HG03442 (cell line): Measurements from ENCODE around the gene PHEX.

Source experiments
- ATAC-seq: cut with Tn5 transposase; IDR thresholded peaks from one replicate; pipeline ENCODE4 v1.9.1; 2021; ENCODE audit warnings: mild to moderate bottlenecking, moderate library complexity; ENCODE audit not compliant: unreplicated experiment

The PHEX gene

DNA sequence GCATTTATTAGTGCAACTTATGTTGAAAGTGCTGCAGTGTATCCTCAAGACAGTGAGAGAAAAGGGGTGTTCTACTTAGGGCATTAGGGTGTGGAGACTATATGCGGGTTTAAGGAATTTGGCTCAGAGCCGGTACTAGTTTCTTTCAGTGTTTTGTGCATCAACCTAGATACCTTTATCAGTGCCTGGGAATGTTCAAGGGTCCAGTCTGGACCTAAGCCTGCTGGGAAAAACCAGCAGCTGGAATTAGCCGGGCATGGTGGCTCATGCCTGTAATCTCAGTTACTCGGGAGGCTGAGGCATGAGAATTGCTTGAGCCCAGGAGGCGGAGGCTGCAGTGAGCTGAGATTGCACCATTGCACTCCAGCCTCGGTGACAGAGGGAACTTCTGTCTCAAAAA lies 7.4 kb downstream of the PHEX start:
- no peak for ATAC-seq

DNA sequence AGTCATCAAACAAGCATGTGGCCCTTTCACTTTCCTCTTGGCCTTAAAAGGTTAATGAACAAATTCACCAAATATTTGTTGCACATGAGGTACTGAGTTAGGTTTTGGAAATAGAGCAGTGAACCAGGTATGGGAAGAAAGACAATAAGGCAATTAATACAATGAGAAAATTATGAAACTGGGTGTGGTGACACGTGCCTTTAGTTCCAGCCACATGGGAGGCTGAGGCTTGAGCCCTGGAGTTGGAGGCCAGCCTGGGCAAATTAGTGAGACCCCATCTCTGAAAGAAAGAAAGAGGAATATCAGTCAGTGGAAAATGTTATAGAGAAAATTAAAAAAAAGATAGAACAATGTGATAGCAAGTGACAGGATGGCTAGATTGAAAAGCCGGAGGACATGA lies 8.1 kb downstream of the PHEX start:
- no peak for ATAC-seq

DNA sequence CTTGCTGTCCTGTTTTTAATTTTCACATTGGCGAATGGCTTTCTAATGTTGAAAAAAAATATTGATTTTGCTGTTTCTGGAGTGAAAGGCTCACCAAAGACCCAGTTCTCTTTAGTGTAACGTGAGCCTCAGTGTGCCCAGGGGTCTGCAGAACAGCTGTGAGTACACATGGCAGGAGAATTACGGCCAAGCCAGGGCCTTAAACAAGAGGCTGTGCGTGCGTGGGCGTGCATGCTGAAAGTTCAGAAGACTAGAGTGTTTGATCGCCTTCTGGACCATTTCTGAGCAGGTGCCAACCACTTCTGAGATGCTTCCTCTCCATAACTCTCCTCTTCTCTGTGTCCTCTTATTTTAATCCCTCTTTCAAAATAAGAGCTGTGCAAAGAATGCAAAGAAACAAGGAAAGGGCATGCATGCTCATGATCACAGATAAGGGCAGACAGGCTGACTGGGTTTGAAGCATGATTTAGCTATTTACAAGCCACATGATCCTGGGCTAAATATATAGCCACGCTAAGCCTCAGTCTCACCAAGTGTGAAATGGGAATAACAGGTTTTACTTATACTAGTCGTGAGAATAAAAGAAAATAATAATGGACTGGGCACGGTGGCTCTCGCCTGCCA lies 9.9 kb downstream of the PHEX start:
- ATAC-seq: no peak

DNA sequence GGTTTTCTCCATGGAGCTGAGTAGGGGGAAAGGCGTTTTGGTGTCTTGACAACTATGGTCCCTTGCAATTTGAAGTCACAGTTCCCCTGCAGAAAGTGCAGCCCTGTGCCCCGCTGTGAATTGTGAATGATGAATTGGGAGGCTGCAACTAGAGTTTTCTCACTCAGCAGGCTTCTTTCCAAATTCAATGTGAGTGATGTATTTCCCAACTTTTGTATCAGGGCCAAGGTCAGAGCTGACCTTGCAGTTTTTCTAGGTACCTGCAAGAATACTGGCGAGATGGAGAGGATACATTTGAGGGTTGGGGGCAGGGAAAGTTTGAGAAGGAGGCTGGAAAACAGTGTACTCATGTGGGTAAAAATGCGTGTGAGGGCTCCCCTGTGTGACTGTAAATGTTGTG lies 11.7 kb downstream of the PHEX start:
- no peak for ATAC-seq

DNA sequence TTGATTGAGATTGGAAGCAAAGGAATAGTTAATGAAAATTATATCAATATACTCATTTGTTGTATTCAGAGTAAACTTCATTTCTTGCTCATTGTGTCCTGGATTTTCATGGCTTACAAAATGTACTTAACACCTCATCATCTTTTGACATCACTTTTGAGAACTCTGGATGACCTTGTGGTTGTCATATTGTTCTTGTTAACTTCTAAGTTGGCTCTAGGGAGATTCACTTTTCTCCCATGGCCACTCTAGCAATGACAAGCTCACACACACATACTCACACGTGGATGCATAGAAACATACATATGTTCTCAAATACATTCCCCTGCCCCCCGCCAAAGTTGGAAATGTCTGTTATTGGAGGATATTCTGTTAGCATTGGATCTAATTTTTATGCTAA lies 15.3 kb downstream of the PHEX start:
- ATAC-seq: no peak

DNA sequence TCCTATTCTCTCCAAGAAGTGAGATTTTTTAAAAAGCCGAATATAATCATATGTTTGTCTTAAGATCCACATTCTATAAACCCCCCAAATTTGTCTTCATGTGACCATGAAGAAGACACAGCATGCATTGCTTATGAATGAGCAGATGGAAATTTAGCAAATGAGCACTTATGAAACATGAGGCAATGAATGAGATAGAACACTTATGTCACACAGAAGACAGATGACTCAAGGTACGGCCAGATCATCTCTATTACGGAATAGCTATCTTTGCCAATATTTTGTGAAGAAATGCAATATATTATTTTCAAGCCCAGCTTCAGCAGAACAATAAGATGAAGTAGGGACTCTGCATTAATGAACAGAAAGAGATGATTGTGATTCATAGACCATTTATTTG lies 21.4 kb downstream of the PHEX start:
- ATAC-seq: no peak

DNA sequence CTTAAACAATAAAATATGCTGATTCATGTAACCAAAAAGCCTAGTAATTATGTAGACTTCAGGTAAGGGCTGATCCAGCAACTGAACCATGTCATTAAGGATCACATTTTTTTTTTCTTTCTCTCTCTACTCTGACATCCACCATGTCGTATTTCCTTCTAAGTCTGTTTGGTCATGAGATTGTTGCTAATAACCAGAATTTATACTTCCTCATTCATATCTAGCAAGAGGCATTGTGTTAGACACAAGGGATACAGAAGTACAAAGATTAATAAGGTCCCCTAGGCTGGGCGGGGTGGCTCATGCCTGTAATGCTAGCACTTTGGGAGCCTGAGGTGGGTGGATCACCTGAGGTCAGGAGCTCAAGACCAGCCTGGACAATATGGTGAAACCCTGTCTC lies 24.1 kb downstream of the PHEX start:
- ATAC-seq: peak; percentile 38

DNA sequence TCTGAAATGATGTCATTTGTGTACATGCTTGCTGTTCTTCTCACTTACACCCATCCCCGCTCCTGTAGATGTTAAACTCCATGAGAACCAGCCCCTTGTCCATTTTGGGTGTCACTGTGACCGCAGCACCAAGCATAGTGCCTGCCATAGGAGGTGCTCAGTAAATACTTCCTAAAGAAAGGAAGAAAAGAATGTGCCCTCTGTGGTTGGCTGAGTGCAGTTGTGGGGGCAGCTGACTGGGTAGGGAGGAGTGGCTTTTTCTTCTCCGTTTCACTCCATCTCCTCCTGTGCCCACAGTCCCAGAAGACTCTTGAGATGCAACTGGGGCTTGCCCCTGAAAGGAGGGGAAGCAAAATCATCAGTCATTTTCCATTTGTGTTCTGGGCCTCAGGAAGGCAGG lies 25.5 kb downstream of the PHEX start:
- ATAC-seq: no peak

DNA sequence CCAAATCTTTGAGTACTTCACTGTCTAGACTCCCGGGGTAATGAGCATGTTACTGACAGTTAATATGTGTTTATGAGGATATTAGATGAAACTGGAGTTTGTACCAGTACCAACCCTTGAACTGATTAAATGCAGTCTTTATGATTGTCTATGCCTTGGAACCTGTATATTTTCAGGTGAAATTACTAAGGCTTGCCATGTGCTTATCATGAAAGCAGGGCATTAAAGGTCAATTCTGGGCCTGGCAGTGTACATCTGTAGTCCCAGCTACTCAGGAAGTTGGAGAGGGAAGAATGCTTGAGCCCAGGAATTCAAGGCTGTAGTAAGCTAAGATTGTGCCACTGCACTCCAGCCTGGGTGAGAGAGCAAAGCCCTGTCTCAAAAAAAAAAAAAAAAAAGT lies 27.6 kb downstream of the PHEX start:
- ATAC-seq: no peak

DNA sequence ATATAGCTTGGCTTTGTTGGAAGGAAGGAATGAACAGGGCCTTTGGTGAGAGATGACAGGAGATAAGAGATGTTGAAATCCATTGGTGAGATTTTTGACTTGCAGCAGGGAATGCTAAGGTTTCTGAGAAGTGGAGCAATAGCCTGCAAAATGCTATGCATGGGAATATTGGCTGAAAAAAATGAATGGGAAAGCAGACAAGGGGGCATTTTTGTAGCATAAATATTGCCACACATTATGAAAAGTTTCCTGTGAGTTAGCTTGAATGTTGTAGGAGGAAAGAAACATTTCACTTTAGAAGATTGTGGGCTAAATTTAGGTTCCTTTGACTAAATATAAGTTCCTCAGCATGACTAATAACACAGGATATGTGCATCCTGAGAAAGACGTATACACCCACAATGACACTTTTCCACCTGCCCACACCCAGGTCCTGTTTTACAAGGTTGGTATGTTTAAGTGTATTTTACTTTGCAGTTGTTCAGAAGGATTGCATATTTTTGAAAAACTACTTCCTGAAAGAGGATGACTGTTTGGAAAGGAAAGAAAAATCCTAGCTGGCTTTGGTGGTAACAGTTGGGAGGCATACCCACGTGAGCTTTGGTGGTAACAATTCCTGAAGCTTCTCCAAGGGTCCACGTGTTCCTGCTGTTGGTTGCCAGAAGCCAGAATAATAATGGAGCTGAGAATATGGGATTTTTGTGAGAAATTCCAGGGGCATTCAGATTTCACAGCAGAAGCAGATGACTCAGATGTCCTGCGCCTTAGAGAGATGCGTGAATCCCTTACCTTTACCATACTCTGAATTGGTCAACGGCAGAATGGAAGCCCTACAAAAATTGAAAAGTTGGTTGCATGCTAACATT lies 28.5 kb downstream of the PHEX start:
- peak; percentile 60 for ATAC-seq

DNA sequence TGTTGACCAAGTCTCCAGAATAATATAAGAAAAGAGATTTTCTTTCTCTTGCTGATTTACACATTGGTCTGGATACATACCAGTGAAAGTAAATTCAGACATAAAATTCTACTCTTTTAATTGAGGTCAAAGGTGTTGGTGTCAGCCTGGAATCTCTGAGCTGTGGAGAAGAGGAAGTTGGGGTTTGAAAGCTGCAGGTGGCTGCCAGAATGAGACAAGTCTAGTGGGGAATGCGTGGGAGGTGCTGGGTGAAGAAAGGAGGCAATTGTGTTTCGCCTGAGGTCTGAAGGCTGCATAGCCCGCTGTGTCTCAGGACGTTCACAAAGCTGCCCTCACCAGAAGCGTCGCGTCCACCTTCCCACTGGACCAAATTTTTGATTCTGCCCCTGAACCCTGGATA lies 31.2 kb downstream of the PHEX start:
- ATAC-seq: peak; percentile 87

DNA sequence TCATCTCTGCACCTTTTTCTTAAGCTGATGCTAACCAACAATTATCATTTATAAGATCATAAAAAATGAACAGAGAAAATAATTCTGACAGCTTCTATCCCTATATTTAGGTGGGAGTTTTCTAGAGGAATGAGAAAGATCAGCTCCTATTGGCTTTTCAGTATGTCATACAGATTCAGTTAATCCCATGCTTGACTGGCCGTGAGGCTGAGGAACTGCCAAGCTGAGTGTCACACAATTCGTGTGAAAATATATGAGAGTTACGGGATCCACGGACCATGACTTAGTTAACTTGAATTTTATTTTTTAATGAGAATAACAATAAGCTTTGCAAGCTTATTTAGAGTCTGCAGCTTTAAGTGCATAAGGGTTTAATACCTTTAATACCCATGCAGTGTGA lies 37.5 kb downstream of the PHEX start:
- no peak for ATAC-seq

DNA sequence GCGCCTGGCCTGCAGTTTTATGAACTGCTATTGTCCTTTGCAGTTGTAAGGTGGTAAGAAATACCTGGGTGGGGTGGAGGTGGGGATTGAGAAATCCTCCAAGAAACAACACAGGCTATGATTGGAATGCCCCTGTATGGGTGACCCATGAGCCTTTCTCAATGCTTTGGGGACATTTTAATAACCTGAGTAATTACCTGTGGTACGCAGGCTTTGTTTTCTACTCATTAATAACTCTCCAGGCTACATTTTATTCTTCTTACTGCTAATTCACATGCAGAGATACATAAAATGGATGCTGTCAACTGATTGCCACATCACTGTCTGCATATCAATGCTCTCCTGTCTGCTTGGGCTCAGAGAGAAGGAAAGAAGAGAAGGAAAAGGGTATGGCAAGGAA lies 41.8 kb downstream of the PHEX start:
- ATAC-seq: no peak

DNA sequence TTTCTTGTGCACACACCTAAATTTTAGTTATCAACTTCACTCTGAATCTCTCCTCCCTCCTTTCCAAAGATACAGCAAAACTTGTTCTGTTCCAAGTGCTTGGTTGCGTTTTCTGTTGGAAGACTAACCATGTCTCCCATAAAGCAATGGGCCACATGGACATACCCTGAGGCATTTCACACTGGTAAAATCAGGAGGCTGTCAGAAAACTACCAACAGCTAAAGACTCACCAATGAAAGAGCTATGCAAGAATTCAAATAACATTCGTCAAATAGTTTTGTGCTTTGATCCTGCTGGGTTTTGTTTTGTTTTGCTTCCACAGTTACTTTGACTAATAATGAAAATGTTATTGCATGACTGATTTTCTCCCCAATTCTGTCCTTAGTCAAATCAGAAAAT lies 46.0 kb downstream of the PHEX start:
- ATAC-seq: no peak

DNA sequence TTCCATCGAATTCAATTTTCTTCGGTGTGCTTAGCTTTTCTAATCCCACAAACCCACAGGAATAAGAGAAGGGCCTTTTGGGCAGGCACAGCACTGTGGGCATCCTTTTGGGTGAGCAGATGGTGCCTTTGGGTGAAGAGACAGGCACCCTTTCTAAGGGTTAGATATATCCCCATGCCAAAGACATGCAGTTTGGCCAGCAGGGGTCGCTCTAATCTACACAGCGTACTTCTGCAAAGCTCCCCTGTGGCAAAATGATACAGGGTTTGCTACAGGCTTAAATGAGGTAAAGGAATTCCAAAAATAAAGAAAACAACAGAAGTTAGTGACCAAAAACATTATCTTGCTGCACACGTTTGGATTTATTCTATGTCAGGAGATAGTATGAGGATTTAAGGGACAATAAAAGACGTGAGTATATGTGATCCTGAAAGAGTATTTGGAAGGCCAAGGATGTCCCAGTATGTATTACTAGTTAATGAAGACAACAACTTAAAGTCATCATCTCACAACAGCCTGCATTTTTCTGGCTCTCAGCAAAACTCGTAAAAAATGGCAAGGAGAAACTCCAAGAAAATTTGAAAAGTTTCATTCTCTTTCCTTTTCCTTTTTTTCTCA lies 49.5 kb downstream of the PHEX start:
- ATAC-seq: no peak

DNA sequence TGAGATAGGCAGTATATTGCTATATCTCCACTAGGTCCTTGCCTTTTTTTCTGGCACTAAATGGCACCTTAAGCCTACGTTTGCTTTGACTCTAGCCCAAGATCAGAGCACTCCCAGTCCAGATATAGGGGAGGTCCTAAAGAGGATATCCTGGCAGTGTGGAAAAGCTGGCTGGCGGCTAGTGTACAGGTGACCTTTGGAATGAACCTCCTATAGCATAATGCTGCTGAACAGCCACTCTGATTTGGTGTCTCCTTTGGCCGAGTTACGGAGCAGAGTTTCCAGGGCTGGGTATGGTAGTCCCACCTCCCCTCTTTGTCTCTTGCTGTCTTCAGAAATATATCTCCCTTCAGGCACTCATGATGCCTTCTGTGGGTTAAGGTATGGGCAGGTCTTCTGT lies 53.9 kb downstream of the PHEX start:
- no peak for ATAC-seq

DNA sequence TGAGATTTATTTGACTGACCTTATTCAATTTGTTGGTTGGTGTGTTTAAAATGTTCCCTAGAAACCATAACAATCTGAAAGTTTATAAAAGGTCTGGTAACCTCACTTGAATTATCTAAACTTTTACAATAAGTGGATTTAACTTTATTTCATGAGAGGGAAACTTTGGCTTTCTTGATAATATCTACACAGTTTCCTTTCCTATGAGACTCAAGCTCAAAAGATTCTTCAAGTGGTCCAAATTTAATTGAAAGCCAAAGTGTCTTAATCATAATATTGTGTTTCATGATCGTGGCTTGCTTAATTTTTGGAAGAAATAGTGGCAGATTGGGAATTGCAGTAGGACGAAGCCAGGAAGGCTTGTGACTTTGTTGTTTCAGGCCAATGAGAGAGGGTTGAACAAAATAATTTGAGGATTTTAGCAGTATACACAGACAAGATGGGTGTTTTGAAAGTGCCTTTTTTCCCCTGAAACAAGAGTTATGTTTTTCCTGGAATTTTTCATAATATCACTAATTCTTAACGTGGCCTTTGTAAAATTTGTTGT lies 55.0 kb downstream of the PHEX start:
- ATAC-seq: no peak

DNA sequence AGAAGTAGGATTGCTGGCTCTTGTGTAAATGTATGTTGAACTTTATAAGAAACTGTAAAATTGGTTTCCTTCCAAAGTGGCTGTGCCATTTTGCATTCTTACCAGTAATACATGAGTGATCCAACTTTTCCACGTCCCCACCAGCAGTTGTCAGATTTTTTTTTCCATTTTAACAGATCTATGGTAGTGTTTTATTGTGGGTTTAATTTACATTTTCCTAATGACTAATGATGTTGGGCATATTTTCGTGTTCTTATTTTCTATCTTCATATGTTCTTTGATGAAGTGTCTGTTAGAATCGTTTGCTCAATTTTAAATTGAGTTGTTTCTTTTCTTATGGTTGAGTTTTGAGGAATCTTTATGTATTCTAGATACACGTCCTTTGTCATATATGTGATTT lies 56.2 kb downstream of the PHEX start:
- ATAC-seq: no peak

DNA sequence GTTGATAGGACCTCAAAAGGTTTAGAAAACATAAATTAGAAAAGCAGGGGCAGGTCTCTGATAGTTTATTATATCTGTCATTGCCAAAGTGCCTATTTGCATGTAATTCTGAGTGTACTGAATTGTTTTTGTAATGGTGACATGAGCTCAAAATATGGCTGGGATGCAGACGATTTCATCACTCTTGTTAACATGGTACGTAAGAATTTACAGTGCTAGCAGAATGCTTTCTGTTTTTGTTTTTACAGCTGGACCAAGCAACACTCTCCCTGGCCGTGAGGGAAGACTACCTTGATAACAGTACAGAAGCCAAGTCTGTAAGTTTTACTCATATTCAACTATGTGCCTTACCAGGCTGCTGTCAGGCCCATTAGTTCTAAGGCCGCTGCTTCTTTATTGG lies 58.1 kb downstream of the PHEX start:
- no peak for ATAC-seq

DNA sequence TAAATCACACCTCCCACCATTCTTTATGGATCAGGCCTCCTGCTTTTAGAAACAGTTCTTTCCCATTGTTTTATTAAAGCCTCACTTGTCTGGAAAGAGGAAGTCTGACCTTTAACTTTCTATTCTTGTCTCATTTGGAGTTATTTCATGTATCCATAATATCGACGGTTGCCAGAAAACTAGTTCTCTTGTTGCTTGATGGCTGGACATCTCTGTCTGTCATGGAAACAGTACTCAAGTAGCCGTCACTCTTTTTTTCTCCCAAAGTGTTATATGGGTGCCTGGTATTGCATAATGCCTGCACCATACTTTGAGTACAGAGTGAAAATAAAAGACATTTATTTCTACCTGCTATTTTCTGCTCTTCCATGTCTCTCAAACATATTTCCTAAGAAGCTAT lies 61.4 kb downstream of the PHEX start:
- no peak for ATAC-seq

DNA sequence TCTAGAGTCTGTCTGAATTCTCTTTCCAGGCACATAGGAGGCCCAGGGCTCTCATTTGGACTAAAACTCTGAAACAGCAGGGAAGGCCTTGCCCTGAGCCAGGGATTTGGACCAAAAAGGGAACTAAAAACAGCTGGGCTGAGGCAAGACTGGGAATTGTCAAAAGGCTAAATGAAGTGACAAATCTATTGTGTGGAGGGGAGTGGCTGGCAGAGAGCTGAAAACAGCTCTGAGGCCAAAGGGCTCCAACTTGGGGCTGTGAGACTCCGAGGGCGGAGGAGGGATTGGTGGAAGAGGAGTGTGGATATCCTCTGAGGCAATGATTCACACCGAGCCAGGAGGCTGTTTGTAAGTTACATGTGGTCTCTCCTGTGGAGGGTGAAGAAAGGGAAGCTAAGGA lies 63.2 kb downstream of the PHEX start:
- no peak for ATAC-seq

DNA sequence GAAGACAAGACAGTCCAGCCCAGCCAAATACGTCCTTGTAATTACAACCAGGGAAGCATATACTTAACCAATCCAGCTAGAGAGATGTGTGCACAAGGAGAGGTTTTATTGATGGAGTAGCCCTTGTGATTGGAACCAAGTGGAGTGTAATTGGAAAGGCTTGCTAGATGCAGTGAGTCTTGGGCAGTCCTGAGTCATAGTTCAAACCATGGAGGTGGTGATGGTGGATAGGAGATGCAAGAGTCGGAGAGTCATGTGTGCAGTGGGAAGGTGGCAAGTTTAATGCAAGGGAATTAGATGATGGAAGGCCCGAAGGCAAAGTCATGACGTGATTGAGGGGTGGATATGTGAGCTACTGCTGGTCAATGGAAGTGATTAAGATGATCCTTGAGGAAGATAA lies 63.7 kb downstream of the PHEX start:
- no peak for ATAC-seq
